Measurements from ENCODE around the gene PTMS. TPM values are rescaled to one million over a fixed set of nuclear protein-coding genes. Genes with fewer than 3 reads are reported as not detected.

PTMS gene
- total and polyA plus RNA-seq, 9 of the 15 experiments (the other 6 are each of a cell fraction or from before 2014, with no cell fraction given), result 5.1 to 287 (median 78.5) TPM

GRCh38 chr12:6764011-6764828, 1.9 kb upstream of the PTMS start (continued):
- TF ChIP-seq, protein P1, sequence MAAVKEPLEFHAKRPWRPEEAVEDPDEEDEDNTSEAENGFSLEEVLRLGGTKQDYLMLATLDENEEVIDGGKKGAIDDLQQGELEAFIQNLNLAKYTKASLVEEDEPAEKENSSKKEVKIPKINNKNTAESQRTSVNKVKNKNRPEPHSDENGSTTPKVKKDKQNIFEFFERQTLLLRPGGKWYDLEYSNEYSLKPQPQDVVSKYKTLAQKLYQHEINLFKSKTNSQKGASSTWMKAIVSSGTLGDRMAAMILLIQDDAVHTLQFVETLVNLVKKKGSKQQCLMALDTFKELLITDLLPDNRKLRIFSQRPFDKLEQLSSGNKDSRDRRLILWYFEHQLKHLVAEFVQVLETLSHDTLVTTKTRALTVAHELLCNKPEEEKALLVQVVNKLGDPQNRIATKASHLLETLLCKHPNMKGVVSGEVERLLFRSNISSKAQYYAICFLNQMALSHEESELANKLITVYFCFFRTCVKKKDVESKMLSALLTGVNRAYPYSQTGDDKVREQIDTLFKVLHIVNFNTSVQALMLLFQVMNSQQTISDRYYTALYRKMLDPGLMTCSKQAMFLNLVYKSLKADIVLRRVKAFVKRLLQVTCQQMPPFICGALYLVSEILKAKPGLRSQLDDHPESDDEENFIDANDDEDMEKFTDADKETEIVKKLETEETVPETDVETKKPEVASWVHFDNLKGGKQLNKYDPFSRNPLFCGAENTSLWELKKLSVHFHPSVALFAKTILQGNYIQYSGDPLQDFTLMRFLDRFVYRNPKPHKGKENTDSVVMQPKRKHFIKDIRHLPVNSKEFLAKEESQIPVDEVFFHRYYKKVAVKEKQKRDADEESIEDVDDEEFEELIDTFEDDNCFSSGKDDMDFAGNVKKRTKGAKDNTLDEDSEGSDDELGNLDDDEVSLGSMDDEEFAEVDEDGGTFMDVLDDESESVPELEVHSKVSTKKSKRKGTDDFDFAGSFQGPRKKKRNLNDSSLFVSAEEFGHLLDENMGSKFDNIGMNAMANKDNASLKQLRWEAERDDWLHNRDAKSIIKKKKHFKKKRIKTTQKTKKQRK (IDR thresholded peaks at IDR 0.05; ENCODE audit: borderline replicate concordance, low read depth, low read length), result no peak
- TF ChIP-seq TSHZ1 (CRISPR knock-in tag; IDR thresholded peaks at IDR 0.05), result no peak
- no peak for TF ChIP-seq PYGO2 (tag; IDR thresholded peaks at IDR 0.05)
- TF ChIP-seq GATAD2B (IDR thresholded peaks at IDR 0.05; ENCODE audit: borderline replicate concordance), result no peak
- no peak for TF ChIP-seq ZNF121 (CRISPR knock-in tag; conservative IDR thresholded peaks at IDR 0.05)
- TF ChIP-seq TSC22D4 (tag; IDR thresholded peaks at IDR 0.05), result no peak
- TF ChIP-seq LARP7 (IDR thresholded peaks at IDR 0.05), result 0 out of 2 replicates have a peak, but pooled peaks have one; percentile 41
- no peak for TF ChIP-seq ZNF316 (IDR thresholded peaks at IDR 0.05)
- TF ChIP-seq, protein P2, sequence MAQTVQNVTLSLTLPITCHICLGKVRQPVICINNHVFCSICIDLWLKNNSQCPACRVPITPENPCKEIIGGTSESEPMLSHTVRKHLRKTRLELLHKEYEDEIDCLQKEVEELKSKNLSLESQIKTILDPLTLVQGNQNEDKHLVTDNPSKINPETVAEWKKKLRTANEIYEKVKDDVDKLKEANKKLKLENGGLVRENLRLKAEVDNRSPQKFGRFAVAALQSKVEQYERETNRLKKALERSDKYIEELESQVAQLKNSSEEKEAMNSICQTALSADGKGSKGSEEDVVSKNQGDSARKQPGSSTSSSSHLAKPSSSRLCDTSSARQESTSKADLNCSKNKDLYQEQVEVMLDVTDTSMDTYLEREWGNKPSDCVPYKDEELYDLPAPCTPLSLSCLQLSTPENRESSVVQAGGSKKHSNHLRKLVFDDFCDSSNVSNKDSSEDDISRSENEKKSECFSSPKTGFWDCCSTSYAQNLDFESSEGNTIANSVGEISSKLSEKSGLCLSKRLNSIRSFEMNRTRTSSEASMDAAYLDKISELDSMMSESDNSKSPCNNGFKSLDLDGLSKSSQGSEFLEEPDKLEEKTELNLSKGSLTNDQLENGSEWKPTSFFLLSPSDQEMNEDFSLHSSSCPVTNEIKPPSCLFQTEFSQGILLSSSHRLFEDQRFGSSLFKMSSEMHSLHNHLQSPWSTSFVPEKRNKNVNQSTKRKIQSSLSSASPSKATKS (CRISPR knock-in tag; IDR thresholded peaks at IDR 0.05), result no peak
- TF ChIP-seq ZFP36 (IDR thresholded peaks at IDR 0.05; ENCODE audit: low read depth, low read length, partially characterized antibody), result peak; percentile 92
- no peak for TF ChIP-seq ZZZ3 (IDR thresholded peaks at IDR 0.05)
- TF ChIP-seq XRCC4 (IDR thresholded peaks at IDR 0.05; ENCODE audit: extremely low read depth, insufficient read depth, insufficient read length), result no peak
- TF ChIP-seq RFX1 (IDR thresholded peaks at IDR 0.05), result peak; percentile 97
- no peak for TF ChIP-seq ZNF277 (CRISPR knock-in tag; IDR thresholded peaks at IDR 0.05; ENCODE audit: borderline replicate concordance)
- TF ChIP-seq TCFL5 (CRISPR knock-in tag; conservative IDR thresholded peaks at IDR 0.05), result no peak
- TF ChIP-seq GTF2F1 (IDR thresholded peaks at IDR 0.05; ENCODE audit: low read depth, low read length), result peak; percentile 51; the same call in 1 of the 2 replicates

Measured in K562 (cell line).